ENCODE measurements around the gene DLX2. TPM values are rescaled to one million over a fixed set of nuclear protein-coding genes. Genes with fewer than 3 reads are reported as not detected.
"Not testable (repeated sequence)": the region's sequence is repeated elsewhere in the genome, so short reads cannot be mapped to it uniquely, and the experiment has no call there.

The DLX2 gene
- total and polyA plus RNA-seq, 9 donors: 0.12 TPM; not detected in 8

- Histone ChIP-seq H3K36me3 (no peaks in the 10 kb centered on the region), H3K4me3 (no peak overlapping the region), H3K4me1 (ENCODE audit: insufficient read depth) (no peaks in the 10 kb centered on the region), H3K9me3 (no peaks in the 10 kb centered on the region), H3K27ac (no peak overlapping the region), H3K27me3 (no peaks in the 10 kb centered on the region)
- TF ChIP-seq POLR2A (IDR thresholded peaks at IDR 0.05) (no peak), CTCF (IDR thresholded peaks at IDR 0.05) (no peak), EP300 (IDR thresholded peaks at IDR 0.05) (no peak)
- intact Hi-C loops (cut with DNase I): no loop called here
- DNase-seq: no peak
- 56 to 80% (median 62%) methylated on average over 4 of the region's 4 CpGs for WGBS, 3 donors
Observed at GRCh38 chr2:172066394-172066886, 36.3 kb downstream of the DLX2 start.

GRCh38 chr2:172065111-172065510, 37.6 kb downstream of the DLX2 start:
- WGBS, 3 donors: 94 to 97% (median 96%) methylated on average over 4 of the region's 4 CpGs
- Histone ChIP-seq H3K27me3 (no peaks in the 10 kb centered on the region), H3K36me3 (no peaks in the 10 kb centered on the region), H3K4me3 (no peak overlapping the region), H3K4me1 (ENCODE audit: insufficient read depth) (no peaks in the 10 kb centered on the region), H3K27ac (no peak overlapping the region), H3K9me3 (no peaks in the 10 kb centered on the region)
- DNase-seq: no peak
- TF ChIP-seq CTCF (IDR thresholded peaks at IDR 0.05): no peak
- TF ChIP-seq POLR2A (IDR thresholded peaks at IDR 0.05): no peak
- TF ChIP-seq EP300 (IDR thresholded peaks at IDR 0.05): no peak
- intact Hi-C loops (cut with DNase I): no loop called here

GRCh38 chr2:172063446-172063845, 39.3 kb downstream of the DLX2 start:
- Histone ChIP-seq H3K4me1 (ENCODE audit: insufficient read depth) (no peaks in the 10 kb centered on the region), H3K27ac (no peak overlapping the region), H3K9me3 (no peaks in the 10 kb centered on the region), H3K36me3 (no peaks in the 10 kb centered on the region), H3K27me3 (no peaks in the 10 kb centered on the region), H3K4me3 (no peak overlapping the region)
- intact Hi-C loops (cut with DNase I): no loop called here
- no peak for DNase-seq
- TF ChIP-seq CTCF (IDR thresholded peaks at IDR 0.05) (no peak), EP300 (IDR thresholded peaks at IDR 0.05) (no peak), POLR2A (IDR thresholded peaks at IDR 0.05) (no peak)
- WGBS, 3 donors: 93 to 94% (median 94%) methylated on average over 9 of the region's 9 CpGs

- Histone ChIP-seq H3K36me3 (no peaks in the 10 kb centered on the region), H3K4me1 (ENCODE audit: insufficient read depth) (no peaks in the 10 kb centered on the region), H3K4me3 (no peak overlapping the region), H3K27me3 (no peaks in the 10 kb centered on the region), H3K9me3 (no peaks in the 10 kb centered on the region), H3K27ac (no peak overlapping the region)
- no peak for TF ChIP-seq EP300 (IDR thresholded peaks at IDR 0.05)
- no peak for TF ChIP-seq CTCF (IDR thresholded peaks at IDR 0.05)
- TF ChIP-seq POLR2A (IDR thresholded peaks at IDR 0.05): no peak
- no peak for DNase-seq
- intact Hi-C loops (cut with DNase I): no loop called here
- 97 to 100% (median 100%) methylated on average over 1 of the region's 1 CpG for whole genome bisulfite sequencing, 3 donors
Observed at GRCh38 chr2:172062402-172063004, 40.2 kb downstream of the DLX2 start.

GRCh38 chr2:172060118-172060517, 42.6 kb downstream of the DLX2 start:
- intact Hi-C loops (cut with DNase I); H3K27me3 ChIP-seq; H3K36me3 ChIP-seq; H3K4me1 ChIP-seq (ENCODE audit: insufficient read depth); H3K9me3 ChIP-seq; H3K27ac ChIP-seq; DNase-seq; H3K4me3 ChIP-seq: not testable (repeated sequence)
- 95 to 99% (median 97%) methylated on average over 5 of the region's 5 CpGs for WGBS, 3 donors
